RWPE2 (cell line): Measurements from ENCODE around the gene CCDC71L.

Source experiments
- ATAC-seq: fragments of 200-7000 bp; cut with Tn5 transposase; 3 replicates; pipeline ENCODE4 v1.9.1; 2021; ENCODE audit warnings: low read depth
- DNase-seq: peaks from one replicate; pipeline ENCODE4 v3.0.0-alpha.2; 2020; ENCODE audit warnings: low spot score
- H3K27ac ChIP-seq: fragments of 450-650 bp; 2 replicates; pipeline ENCODE4 v1.5.1; 2017; ENCODE audit warnings: mild to moderate bottlenecking; ENCODE audit not compliant: poor library complexity, severe bottlenecking
- H3K27me3 ChIP-seq: fragments of 250-450 bp; sonication (Bioruptor Pico); 2 replicates; pipeline ENCODE4 v1.5.1; 2021; ENCODE audit warnings: mild to moderate bottlenecking, moderate library complexity; ENCODE audit not compliant: insufficient read depth, poor library complexity, severe bottlenecking
- H3K36me3 ChIP-seq: fragments of 250-450 bp; sonication (Bioruptor Pico); 2 replicates; pipeline ENCODE4 v1.5.1; 2020; ENCODE audit warnings: low read depth, mild to moderate bottlenecking, moderate library complexity
- H3K4me1 ChIP-seq: fragments of 250-450 bp; sonication (Bioruptor Pico); 2 replicates; pipeline ENCODE4 v1.5.1; 2021; ENCODE audit warnings: mild to moderate bottlenecking, moderate library complexity; ENCODE audit not compliant: insufficient read depth, poor library complexity, severe bottlenecking
- H3K4me3 ChIP-seq: fragments of 250-450 bp; sonication (Bioruptor Pico); 2 replicates; pipeline ENCODE4 v1.5.1; 2021; ENCODE audit warnings: mild to moderate bottlenecking, moderate library complexity; ENCODE audit not compliant: severe bottlenecking
- H3K9me3 ChIP-seq: fragments of 250-450 bp; sonication (Bioruptor Pico); 2 replicates; pipeline ENCODE4 v1.5.1; 2021; ENCODE audit warnings: mild to moderate bottlenecking, moderate library complexity; ENCODE audit not compliant: severe bottlenecking
- CTCF ChIP-seq: fragments of 450-650 bp; IDR thresholded peaks from one replicate; pipeline ENCODE4 v1.5.1; 2017; ENCODE audit warnings: mild to moderate bottlenecking, moderate library complexity; ENCODE audit not compliant: poor library complexity, severe bottlenecking

CCDC71L gene

DNA sequence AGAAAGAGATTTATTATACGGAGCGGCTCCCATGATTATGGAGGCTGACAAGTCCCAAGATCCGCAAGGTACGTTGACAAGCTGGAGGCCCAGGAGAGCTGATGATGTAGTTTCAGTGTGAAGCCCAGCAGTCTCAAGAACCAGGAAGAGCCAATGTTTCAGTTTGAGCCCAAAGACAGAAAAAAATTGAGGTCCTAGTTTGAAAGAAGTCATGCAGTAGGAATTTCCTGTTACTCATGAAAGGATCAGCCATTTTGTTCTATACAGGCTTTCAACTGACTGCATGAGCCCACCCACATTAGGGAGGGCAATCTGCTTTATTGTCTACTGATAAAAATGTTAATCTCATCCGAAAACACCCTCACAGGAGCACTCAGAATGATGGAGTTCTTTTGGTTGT is 51.5 kb downstream of the CCDC71L start:
- no peak for TF ChIP-seq CTCF
- H3K4me1 ChIP-seq, result peaks cover 20% of the 10 kb centered on the region
- H3K27ac ChIP-seq, result peak overlapping the region; percentile 65
- no peaks in the 10 kb centered on the region for H3K36me3 ChIP-seq
- H3K9me3 ChIP-seq, result peaks cover 2% of the 10 kb centered on the region
- no peak for DNase-seq
- no peak overlapping the region for H3K4me3 ChIP-seq
- ATAC-seq, result peak; percentile 84
- no peaks in the 10 kb centered on the region for H3K27me3 ChIP-seq

- H3K27ac ChIP-seq, result peak overlapping the region; percentile 65
- no peak for ATAC-seq
- no peaks in the 10 kb centered on the region for H3K36me3 ChIP-seq
- H3K9me3 ChIP-seq, result peaks cover 2% of the 10 kb centered on the region
- no peak for DNase-seq
- H3K4me3 ChIP-seq, result no peak overlapping the region
- H3K4me1 ChIP-seq, result peaks cover 15% of the 10 kb centered on the region
- no peaks in the 10 kb centered on the region for H3K27me3 ChIP-seq
- no peak for TF ChIP-seq CTCF
These were observed 52.3 kb downstream of the CCDC71L start for GRCh38 chr7:106608661-106609060.
